Neuron (in vitro differentiated cells): ENCODE data around the gene MINPP1.
"Not testable (repeated sequence)": the region's sequence is repeated elsewhere in the genome, so short reads cannot be mapped to it uniquely, and the experiment has no call there.

ENCODE experiments used
- H2AFZ ChIP-seq: one replicate; pipeline ENCODE4 v1.6.1; 2013; ENCODE audit warnings: low read depth, mild to moderate bottlenecking, inconsistent platforms, low read length, moderate library complexity
- H3K27me3 ChIP-seq: one replicate; pipeline ENCODE4 v1.6.1; 2013; ENCODE audit warnings: low read length; ENCODE audit not compliant: insufficient read depth
- H3K36me3 ChIP-seq: one replicate; pipeline ENCODE4 v1.6.1; 2013; ENCODE audit warnings: low read length; ENCODE audit not compliant: insufficient read depth
- H3K4me1 ChIP-seq: one replicate; pipeline ENCODE4 v1.6.1; 2013; ENCODE audit warnings: low read length; ENCODE audit not compliant: insufficient read depth
- H3K4me3 ChIP-seq: 2 replicates; pipeline ENCODE4 v1.5.1; 2013; ENCODE audit warnings: mild to moderate bottlenecking, low read length, moderate library complexity
- H3K9me3 ChIP-seq: one replicate; pipeline ENCODE4 v1.6.1; 2013; ENCODE audit warnings: low read length

MINPP1 gene

DNA sequence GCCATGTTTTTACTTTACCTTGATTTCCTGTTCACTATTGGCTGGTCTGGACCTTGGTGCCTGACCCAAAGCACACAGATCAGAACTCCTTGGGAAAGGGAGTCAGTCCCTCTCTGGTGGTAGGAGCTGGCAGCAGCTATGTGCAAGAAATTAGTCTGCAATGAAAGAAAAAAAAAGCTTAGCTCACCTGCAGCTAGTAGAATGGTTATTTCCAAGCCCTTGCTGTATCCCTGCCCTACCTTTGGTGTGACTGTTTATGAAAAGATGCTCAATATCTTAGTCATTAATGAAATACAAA is 86.8 kb downstream of the MINPP1 start:
- H3K4me1 ChIP-seq, result no peaks in the 10 kb centered on the region

GRCh38 chr10:87592920-87593319 is 88.2 kb downstream of the MINPP1 start:
- H3K36me3 ChIP-seq, H3K4me3 ChIP-seq, H2AFZ ChIP-seq, H3K9me3 ChIP-seq, H3K27me3 ChIP-seq, H3K4me1 ChIP-seq: not testable (repeated sequence)

More for the DNA sequence above, 86.8 kb downstream of the MINPP1 start:
- Histone ChIP-seq H2AFZ (no peak overlapping the region), H3K36me3 (no peaks in the 10 kb centered on the region), H3K9me3 (no peaks in the 10 kb centered on the region), H3K4me3 (no peak overlapping the region), H3K27me3 (no peaks in the 10 kb centered on the region)

DNA sequence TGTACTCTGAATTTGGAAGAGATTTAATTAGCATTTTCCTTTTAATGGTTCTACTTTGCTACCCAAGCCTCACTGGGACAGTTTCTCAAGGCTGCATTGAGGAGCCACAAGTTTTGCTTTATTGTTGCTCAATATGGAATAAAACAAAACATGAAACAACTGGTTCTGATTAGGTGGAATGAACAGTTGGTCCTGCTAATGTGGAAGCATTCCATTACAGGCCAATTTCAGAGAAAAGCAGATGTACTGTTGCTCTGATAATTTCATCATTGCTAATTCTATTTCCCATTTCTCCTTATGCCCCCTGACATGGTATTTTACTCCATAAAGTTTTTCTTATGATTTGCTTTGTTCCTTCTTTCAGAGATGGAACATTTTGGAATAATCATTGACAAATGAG is 89.0 kb downstream of the MINPP1 start:
- H3K4me3 ChIP-seq, result no peak overlapping the region
- no peaks in the 10 kb centered on the region for H3K36me3 ChIP-seq
- no peaks in the 10 kb centered on the region for H3K4me1 ChIP-seq
- H3K27me3 ChIP-seq, result no peaks in the 10 kb centered on the region
- no peaks in the 10 kb centered on the region for H3K9me3 ChIP-seq
- H2AFZ ChIP-seq, result no peak overlapping the region

- H3K9me3 ChIP-seq, result no peaks in the 10 kb centered on the region
- no peaks in the 10 kb centered on the region for H3K27me3 ChIP-seq
- H3K36me3 ChIP-seq, result no peaks in the 10 kb centered on the region
- H3K4me1 ChIP-seq, result no peaks in the 10 kb centered on the region
- no peak overlapping the region for H2AFZ ChIP-seq
- no peak overlapping the region for H3K4me3 ChIP-seq
Observed at GRCh38 chr10:87594181-87594580, 89.5 kb downstream of the MINPP1 start.

GRCh38 chr10:87594864-87595263 is 90.2 kb downstream of the MINPP1 start:
- H3K36me3 ChIP-seq, result no peaks in the 10 kb centered on the region
- H3K9me3 ChIP-seq, result no peaks in the 10 kb centered on the region
- H2AFZ ChIP-seq, result no peak overlapping the region
- H3K4me1 ChIP-seq, result no peaks in the 10 kb centered on the region
- no peak overlapping the region for H3K4me3 ChIP-seq
- no peaks in the 10 kb centered on the region for H3K27me3 ChIP-seq

DNA sequence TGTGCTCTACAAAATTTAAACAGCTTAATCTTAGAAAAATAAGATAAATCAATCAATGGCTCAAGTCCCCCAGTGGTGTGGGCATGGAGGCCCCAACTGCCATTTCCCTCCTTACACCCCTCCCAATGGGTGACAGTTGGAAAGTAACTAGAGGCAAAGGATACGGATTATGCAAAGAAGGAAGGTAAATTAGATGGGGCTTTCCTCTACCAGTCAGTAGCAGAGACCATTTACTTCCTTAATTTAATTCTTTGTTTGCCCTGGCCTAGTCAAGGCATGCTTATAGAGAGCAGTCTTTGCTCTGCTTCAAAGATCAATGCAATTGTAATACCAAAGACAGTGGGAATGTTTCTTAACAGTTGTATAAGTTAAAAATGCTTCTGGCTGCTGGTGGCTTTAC is 91.7 kb downstream of the MINPP1 start:
- H3K27me3 ChIP-seq, result no peaks in the 10 kb centered on the region
- no peak overlapping the region for H3K4me3 ChIP-seq
- no peaks in the 10 kb centered on the region for H3K36me3 ChIP-seq
- H2AFZ ChIP-seq, result no peak overlapping the region
- no peaks in the 10 kb centered on the region for H3K9me3 ChIP-seq
- no peaks in the 10 kb centered on the region for H3K4me1 ChIP-seq

GRCh38 chr10:87598700-87599099 is 94.0 kb downstream of the MINPP1 start:
- Histone ChIP-seq H3K9me3 (no peaks in the 10 kb centered on the region), H2AFZ (no peak overlapping the region), H3K4me3 (no peak overlapping the region), H3K36me3 (no peaks in the 10 kb centered on the region), H3K4me1 (no peaks in the 10 kb centered on the region), H3K27me3 (no peaks in the 10 kb centered on the region)

- Histone ChIP-seq H3K4me3 (no peak overlapping the region), H3K9me3 (no peaks in the 10 kb centered on the region), H3K36me3 (no peaks in the 10 kb centered on the region), H3K27me3 (no peaks in the 10 kb centered on the region), H3K4me1 (peaks cover 5% of the 10 kb centered on the region), H2AFZ (no peak overlapping the region)
Observed at GRCh38 chr10:87600581-87600980, 95.9 kb downstream of the MINPP1 start.
